Muscle of back (tissue), 11 donors: ENCODE data around the gene GPR137. TPM values are rescaled to one million over a fixed set of nuclear protein-coding genes. Genes with fewer than 3 reads are reported as not detected.
"Not testable (repeated sequence)": the region's sequence is repeated elsewhere in the genome, so short reads cannot be mapped to it uniquely, and the experiment has no call there.

Source experiments
- DNase-seq, 3 donors: peaks; one replicate each; pipeline versions ENCODE4 v3.0.0 to v3.0.0-alpha.2; 2013
- polyA plus RNA-seq, 10 donors: library from polyadenylated mRNA; unstranded; fragments of 120-200 nt; gene quantifications; one replicate each; pipeline ENCODE4 v1.2.1, GENCODE V29; 2013; ENCODE audit not compliant: insufficient read length in 10 of 10

The GPR137 gene
- polyA plus RNA-seq, 10 donors, result 14.3 to 23.3 (median 18.2) TPM

DNA sequence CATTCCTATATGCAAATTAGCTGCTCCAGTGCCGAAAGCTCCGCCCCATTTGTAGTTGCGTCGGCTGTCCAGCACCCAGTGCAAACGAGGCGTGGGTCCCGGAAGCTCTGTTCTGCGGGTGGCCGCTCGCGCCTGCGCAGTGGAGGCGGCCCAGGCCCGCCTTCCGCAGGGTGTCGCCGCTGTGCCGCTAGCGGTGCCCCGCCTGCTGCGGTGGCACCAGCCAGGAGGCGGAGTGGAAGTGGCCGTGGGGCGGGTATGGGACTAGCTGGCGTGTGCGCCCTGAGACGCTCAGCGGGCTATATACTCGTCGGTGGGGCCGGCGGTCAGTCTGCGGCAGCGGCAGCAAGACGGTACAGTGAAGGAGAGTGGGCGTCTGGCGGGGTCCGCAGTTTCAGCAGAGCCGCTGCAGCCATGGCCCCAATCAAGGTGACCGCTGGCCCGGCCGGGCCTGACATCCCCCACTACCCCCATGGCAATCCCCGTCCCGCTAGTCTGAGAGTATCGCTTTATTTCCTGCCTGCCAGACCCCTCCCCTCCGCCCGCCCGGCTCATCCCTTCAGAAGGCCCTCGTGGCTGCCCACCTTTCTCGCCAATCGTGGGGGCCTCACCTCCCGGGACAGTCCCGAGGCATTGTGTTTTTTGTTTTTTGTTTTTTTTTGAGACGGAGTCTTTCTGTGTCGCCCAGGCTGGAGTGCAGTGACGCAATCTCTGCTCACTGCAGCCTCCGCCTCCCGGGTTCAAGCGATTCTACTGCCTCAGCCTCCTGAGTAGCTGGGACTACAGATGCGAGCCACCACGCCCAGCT, 32.5 kb downstream of the GPR137 start, which contains the start of gene PRDX5:
PRDX5 (plus strand) TSS at position 161 of the 805 bp plus-strand sequence; CDS start at position 256, 95 bp downstream.
- peak; percentile 97 to 99 (median 98) for DNase-seq

DNA sequence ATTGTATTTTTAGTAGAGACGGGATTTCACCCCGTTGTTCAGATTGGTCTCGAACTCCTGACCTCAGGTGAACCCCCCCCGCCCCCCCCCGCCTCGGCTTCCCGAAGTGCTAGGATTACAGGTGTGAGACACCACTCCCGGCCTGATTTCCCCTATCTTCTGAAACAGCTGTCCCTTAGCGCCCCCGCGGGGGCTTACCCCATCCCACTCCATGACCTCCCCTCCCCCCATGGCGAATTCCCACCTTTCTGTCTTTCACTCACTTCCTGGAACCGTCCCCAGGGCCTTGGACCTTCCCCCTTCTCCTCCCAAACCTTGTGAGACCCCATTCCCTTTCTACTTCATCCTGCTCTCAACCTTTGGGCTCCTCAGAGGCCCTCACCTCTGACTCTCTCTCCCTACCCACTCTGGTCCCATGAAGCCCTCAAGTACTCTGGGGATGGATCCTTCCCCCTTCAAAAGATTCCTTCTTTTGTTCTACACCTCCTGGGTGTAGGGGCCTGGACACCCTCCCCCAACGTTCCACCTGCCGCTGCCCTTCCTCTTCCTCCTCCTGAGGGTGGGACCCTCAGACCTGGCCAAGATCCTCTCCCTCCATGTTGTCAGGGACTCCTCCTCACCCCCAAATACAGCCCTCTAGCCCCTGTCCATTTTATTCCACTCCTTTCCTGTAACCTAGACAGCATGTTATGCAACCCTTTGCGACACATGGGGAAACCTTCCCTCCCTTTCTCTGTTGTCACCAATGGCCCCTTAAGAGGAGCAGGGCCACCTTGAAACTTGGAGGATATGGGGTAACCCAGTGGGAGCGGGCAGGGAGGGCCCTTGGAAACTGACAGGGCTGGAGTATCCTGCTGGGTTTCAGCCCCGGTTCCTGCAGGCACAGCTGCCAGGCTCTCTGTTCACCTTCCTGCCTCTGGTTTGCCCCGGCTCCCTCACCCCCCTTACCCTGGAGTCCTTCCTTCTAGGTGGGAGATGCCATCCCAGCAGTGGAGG, 33.4 kb downstream of the GPR137 start:
- no peak for DNase-seq

DNA sequence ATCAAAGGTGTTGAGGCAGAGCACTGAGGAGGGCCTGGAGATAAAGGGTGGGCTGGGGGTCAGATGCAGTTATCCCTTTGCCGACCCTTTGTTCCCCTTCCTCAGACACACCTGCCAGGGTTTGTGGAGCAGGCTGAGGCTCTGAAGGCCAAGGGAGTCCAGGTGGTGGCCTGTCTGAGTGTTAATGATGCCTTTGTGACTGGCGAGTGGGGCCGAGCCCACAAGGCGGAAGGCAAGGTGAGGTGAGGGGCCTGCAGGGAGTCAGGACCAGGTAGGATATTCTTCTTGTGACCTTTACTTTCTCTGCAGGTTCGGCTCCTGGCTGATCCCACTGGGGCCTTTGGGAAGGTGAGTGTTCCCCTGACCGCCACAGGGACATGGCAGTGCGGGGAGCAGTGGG, 34.9 kb downstream of the GPR137 start:
- no peak for DNase-seq

DNA sequence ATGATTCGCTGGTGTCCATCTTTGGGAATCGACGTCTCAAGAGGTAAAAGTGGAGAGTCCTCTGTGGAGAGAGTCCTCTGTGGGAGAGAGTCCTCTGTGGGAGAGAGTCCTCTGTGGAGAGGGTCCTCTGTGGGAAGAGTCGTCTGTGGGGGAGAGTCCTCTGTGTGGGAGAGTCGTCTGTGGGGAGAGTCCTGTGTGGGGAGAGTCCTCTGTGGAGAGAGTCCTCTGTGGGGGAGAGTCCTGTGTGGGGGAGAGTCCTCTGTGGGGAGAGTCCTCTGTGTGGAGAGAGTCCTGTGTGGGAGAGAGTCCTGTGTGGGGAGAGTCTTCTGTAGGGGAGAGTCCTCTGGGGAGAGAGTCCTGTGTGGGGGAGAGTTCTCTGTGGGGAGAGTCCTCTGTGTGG, 35.4 kb downstream of the GPR137 start:
- DNase-seq, result no peak

DNA sequence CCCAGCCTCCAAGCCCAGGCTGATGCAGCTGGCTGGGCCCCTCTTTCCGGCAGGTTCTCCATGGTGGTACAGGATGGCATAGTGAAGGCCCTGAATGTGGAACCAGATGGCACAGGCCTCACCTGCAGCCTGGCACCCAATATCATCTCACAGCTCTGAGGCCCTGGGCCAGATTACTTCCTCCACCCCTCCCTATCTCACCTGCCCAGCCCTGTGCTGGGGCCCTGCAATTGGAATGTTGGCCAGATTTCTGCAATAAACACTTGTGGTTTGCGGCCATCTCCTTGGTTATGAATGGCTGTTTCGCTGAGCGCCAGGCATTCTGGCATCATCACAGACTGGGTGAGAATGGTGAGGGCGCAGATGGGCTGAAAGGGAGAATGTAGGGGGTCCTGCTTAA, 35.9 kb downstream of the GPR137 start:
- DNase-seq, result no peak

DNA sequence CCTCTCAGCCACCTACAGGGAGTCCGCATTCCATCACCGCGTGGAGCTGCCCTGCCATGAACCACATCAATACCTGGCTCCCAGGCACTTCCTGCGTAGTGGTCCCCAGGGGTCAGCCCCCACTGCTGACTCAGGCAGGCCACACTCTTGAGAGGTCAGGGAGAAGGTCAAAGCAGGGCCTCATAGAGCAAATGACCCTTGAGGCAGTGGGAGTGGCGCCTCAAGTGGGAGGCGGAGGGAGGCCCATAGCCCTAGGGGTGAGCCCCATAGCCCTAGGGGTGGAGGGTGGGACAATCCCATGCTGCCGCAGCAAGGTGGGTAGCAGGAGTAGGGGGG, 37.2 kb downstream of the GPR137 start:
- no peak for DNase-seq

DNA sequence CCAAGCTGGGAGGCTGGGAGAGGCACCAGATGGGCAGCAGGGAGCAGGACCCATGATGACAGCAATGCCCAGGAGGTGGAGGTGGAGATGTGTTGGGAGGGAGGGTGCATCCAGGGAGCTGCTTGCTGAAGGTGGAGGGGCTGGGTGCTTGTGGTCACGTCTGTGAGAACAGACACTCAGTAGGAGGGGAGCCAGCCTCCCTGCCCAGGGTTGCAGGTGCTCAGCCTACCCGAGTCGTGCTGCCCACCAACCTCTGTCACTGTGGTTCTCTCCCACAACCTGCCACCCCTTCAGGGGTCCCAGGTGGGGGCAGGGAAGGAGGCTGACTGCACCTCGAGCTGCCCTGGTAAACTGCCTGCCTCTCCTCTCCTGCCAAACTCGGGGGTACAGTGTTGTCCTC, 37.7 kb downstream of the GPR137 start:
- no peak for DNase-seq

DNA sequence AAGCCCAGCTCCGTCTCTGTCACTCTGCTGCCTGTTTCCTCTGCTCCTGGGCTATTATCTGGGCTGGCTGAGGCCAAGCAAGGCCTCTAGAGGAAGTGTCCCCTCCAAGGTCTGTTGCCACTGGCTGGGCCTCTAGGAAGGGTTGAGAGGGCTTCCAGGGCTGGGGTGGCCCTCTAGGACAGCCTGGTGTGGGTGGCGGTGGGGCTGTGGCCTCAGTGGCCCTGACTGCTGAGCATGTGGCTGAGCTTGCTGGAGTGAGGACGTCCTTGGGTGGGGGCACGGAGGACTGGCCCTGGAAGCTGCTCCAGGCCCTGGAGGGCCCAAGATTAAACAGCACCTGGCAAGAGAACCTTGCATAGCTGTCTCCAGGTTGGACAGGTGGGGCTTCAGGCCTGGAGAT, 38.3 kb downstream of the GPR137 start:
- not testable (repeated sequence) for DNase-seq

DNA sequence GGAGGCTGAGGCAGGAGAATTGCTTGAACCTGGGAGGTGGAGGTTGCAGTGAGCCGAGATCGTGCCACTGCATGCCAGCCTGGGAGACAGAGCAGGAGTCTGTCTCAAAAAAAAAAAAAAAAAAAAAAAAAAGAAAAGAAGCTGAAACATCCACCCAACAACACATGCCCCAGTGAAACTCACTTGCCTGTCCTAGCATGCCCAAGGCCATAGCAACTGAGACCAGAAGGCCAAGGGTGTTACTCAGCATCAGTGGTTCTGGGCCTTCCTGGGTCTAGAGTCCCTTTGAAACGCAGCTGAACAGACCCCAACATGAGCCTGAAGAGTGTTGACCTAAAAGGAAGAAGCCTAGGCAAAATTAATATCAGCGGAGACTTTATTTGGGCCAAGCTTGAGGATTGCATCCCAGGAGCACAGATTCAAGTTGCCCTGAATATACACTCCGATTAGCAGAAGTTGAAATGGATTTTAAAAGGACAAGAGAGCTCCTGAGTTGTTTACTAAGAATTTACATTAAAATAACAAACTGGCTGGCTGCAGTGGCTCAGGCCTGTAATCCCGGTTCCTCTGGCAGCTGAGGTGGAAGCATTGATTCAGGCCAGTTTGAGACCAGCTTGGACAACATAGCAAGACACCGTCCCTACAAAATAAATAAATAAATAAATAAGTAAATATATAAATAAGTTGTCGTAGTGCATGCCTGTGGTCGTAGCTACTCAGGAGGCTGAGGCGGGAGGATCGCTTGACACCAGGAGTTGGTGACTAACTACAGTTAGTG, 39.2 kb downstream of the GPR137 start:
- no peak for DNase-seq

GRCh38 chr11:64327375-64327774, 41.7 kb downstream of the GPR137 start:
- DNase-seq, result no peak

- DNase-seq, result no peak
Observed at GRCh38 chr11:64327993-64328392, 42.3 kb downstream of the GPR137 start.

- DNase-seq, result no peak
Observed at GRCh38 chr11:64330888-64331287, 45.2 kb downstream of the GPR137 start.

- DNase-seq, result peak in 2 of 3 donors; percentile 48 to 57
Observed at GRCh38 chr11:64331569-64332371, 46.1 kb downstream of the GPR137 start.

DNA sequence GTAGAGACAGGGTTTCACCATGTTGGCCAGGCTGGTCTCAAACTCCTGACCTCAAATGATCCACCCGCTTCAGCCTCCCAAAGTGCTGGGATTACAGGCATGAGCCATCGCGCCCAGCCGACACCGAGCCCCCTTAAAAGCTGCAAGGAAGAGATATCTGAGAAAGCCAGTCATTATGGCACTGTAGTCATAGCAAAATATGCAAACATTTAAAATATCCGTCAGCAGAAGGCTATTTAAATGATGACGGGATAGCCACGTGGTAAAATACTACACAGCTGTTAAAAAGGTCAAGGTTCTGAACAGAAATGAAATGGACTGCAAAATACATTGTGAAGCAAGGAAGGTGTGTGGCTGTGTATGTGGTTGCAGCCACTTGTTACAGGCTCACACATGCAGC, 47.9 kb downstream of the GPR137 start:
- no peak for DNase-seq

GRCh38 chr11:64334764-64335735, 49.4 kb downstream of the GPR137 start:
- DNase-seq, result peak in 1 of 3 donors; percentile 89

GRCh38 chr11:64337538-64338249, 52.0 kb downstream of the GPR137 start:
- DNase-seq, result no peak

DNA sequence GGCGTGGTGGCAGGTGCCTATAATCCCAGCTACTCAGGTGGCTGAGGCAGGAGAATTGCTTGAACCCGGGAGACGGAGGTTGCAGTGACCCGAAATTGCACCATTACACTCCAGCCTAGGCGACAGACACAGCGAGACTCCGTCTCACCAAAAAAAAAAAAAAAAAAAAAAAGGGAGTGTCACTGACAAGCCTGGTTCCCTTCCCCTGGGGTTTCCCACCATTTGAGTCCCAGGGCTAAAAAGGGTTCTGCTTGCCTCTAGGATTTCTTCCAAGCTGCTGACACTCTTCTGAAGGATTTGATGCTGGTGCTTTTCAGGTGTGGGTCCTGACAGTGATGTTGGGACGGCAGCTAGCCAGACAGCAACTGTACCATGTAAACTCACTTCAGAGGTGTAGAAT, 53.1 kb downstream of the GPR137 start:
- no peak for DNase-seq
